Measurements from ENCODE around the gene FAM174C. TPM values are rescaled to one million over a fixed set of nuclear protein-coding genes. Genes with fewer than 3 reads are reported as not detected.

Gene FAM174C
- polyA plus RNA-seq, 1 of the 3 experiments (the other 2 are of a cell fraction) = 78.0 TPM

DNA sequence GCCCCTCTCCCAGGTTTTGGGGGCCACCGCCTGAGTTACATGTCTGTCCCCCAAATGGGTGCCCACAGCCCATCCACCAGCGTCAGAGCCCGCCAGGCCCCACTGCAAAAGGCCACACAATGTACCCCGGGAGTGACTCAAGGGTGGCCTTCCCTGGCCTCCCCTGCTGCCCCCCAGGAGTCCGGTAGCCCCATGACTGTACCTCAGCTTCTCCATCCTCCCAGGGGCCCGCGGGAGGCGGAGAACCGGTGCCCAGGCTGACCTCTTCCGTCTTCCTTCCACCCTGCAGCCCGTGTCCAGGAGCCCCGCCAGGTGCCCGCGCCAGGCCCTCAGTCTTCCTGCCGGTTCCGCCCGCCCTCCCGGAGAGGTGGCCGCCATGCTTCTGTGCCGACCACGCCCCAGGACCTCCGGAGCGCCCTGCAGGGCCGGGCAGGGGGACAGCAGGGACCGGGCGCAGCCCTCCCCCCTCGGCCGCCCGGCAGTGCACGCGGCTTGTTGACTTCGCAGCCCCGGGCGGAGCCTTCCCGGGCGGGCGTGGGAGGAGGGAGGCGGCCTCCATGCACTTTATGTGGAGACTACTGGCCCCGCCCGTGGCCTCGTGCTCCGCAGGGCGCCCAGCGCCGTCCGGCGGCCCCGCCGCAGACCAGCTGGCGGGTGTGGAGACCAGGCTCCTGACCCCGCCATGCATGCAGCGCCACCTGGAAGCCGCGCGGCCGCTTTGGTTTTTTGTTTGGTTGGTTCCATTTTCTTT lies 47.9 kb upstream of the FAM174C start (continued):
- TF ChIP-seq, protein P1, sequence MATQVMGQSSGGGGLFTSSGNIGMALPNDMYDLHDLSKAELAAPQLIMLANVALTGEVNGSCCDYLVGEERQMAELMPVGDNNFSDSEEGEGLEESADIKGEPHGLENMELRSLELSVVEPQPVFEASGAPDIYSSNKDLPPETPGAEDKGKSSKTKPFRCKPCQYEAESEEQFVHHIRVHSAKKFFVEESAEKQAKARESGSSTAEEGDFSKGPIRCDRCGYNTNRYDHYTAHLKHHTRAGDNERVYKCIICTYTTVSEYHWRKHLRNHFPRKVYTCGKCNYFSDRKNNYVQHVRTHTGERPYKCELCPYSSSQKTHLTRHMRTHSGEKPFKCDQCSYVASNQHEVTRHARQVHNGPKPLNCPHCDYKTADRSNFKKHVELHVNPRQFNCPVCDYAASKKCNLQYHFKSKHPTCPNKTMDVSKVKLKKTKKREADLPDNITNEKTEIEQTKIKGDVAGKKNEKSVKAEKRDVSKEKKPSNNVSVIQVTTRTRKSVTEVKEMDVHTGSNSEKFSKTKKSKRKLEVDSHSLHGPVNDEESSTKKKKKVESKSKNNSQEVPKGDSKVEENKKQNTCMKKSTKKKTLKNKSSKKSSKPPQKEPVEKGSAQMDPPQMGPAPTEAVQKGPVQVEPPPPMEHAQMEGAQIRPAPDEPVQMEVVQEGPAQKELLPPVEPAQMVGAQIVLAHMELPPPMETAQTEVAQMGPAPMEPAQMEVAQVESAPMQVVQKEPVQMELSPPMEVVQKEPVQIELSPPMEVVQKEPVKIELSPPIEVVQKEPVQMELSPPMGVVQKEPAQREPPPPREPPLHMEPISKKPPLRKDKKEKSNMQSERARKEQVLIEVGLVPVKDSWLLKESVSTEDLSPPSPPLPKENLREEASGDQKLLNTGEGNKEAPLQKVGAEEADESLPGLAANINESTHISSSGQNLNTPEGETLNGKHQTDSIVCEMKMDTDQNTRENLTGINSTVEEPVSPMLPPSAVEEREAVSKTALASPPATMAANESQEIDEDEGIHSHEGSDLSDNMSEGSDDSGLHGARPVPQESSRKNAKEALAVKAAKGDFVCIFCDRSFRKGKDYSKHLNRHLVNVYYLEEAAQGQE (IDR thresholded peaks at IDR 0.05; ENCODE audit: low read depth, low read length) = no peak
- no peak for TF ChIP-seq GABPA (IDR thresholded peaks at IDR 0.05; ENCODE audit: low read depth)
- no peak for TF ChIP-seq GATA2 (CRISPR knock-in tag; IDR thresholded peaks at IDR 0.05)
- no peak for TF ChIP-seq ELF1 (IDR thresholded peaks at IDR 0.05)
- no peak for TF ChIP-seq FOXM1 (IDR thresholded peaks at IDR 0.05; ENCODE audit: low read depth)

DNA sequence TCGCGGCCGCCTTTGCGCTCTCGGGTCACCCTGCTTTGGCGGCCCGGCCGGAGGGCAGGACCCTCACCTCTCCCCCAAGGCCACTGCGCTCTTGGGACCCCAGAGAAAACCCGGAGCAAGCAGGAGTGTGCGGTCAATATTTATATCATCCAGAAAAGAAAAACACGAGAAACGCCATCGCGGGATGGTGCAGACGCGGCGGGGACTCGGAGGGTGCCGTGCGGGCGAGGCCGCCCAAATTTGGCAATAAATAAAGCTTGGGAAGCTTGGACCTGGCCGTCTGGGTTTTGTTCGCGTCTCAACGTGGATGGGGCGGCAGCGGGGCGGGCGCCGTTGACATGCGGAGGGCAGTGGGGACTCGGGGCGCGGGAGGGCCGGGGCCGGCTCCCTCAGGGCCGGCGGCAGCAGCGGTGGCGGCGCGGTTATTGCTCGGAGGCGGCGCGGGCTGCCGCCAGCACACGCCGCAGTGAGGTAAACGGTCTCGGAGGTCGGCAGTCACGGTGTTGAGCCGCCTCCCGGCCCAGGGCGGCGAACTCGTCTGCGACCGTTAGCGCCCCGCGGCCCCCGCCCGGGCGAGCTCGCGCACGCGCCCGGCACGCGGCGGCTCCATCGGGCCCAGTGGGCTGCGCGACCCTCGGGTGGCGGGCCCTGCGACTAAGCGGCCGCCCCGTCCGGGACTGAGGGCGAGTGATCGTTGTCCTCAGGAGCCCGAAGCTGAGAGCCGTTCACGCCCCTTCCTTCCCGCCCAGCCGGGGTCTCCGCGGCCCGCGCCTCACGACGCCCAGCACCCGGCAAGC lies 47.0 kb upstream of the FAM174C start:
- Histone ChIP-seq H3K27me3 (ENCODE audit: insufficient read depth) (no peaks in the 10 kb centered on the region), H3K4me1 (ENCODE audit: control insufficient read depth in 1 of 2, insufficient read depth in 2 of 2, low read depth in 1 of 2, low read length in 1 of 2) (no peaks in the 10 kb centered on the region; a peak in 1 of 4 replicates), H3F3A (replicated peaks; ENCODE audit: insufficient read depth) (peaks cover 7% of the 10 kb centered on the region), H3K9ac (no peak overlapping the region), H4K20me1 (ENCODE audit: insufficient read depth) (peaks cover 19% of the 10 kb centered on the region), H3K9me2 (no peaks in the 10 kb centered on the region), H3K4me2 (no peak overlapping the region), H2AFZ (ENCODE audit: low read depth) (no peak overlapping the region), H3K36me3 (replicated peaks in 1 of 2; ENCODE audit: control insufficient read depth in 1 of 2, insufficient read depth in 2 of 2, low read length in 1 of 2) (peaks cover 0 to 51% of the 10 kb centered on the region in 2 experiments), H3K9me3 (no peaks in the 10 kb centered on the region), H3K4me3 (ENCODE audit: low read depth in 2 of 2, low read length in 1 of 2) (no peak overlapping the region), H3K27ac (ENCODE audit: low read depth in 2 of 2, low read length in 1 of 2) (no peak overlapping the region), H3K79me2 (ENCODE audit: insufficient read depth) (no peaks in the 10 kb centered on the region)
- ChIA-PET POLR2A (interaction anchor here (1.1 kb wide), 1 partner anchor 41 kb away, joined by 3 read pairs; no protein-coding TSS in a partner anchor), CTCF (interaction anchor here (1.0 to 2.3 kb wide), 3 partner anchors 12 to 39 kb away, joined by 3 to 5 read pairs (median 4); no protein-coding TSS in a partner anchor)
- DNase-seq = no peak
- TF ChIP-seq, protein P2, sequence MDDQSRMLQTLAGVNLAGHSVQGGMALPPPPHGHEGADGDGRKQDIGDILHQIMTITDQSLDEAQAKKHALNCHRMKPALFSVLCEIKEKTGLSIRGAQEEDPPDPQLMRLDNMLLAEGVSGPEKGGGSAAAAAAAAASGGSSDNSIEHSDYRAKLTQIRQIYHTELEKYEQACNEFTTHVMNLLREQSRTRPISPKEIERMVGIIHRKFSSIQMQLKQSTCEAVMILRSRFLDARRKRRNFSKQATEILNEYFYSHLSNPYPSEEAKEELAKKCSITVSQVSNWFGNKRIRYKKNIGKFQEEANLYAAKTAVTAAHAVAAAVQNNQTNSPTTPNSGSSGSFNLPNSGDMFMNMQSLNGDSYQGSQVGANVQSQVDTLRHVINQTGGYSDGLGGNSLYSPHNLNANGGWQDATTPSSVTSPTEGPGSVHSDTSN (IDR thresholded peaks at IDR 0.05) = no peak
- TF ChIP-seq ELF1 (IDR thresholded peaks at IDR 0.05) = no peak
- TF ChIP-seq, protein P3, sequence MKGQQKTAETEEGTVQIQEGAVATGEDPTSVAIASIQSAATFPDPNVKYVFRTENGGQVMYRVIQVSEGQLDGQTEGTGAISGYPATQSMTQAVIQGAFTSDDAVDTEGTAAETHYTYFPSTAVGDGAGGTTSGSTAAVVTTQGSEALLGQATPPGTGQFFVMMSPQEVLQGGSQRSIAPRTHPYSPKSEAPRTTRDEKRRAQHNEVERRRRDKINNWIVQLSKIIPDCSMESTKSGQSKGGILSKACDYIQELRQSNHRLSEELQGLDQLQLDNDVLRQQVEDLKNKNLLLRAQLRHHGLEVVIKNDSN (IDR thresholded peaks at IDR 0.05; ENCODE audit: borderline replicate concordance, low read depth) = no peak
- no peak for TF ChIP-seq RAD21 (IDR thresholded peaks at IDR 0.05; ENCODE audit: low read length)
- TF ChIP-seq, protein P4, sequence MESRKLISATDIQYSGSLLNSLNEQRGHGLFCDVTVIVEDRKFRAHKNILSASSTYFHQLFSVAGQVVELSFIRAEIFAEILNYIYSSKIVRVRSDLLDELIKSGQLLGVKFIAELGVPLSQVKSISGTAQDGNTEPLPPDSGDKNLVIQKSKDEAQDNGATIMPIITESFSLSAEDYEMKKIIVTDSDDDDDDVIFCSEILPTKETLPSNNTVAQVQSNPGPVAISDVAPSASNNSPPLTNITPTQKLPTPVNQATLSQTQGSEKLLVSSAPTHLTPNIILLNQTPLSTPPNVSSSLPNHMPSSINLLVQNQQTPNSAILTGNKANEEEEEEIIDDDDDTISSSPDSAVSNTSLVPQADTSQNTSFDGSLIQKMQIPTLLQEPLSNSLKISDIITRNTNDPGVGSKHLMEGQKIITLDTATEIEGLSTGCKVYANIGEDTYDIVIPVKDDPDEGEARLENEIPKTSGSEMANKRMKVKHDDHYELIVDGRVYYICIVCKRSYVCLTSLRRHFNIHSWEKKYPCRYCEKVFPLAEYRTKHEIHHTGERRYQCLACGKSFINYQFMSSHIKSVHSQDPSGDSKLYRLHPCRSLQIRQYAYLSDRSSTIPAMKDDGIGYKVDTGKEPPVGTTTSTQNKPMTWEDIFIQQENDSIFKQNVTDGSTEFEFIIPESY (IDR thresholded peaks at IDR 0.05; ENCODE audit: borderline replicate concordance, low read depth) = no peak
- 98% methylated on average over 95 of the region's 100 CpGs for WGBS (ENCODE audit: low lambda C conversion rate)

All from SK-N-SH (cell line).